SK-MEL-5 (cell line): ENCODE results near the gene PBLD. TPM values are rescaled to one million over a fixed set of nuclear protein-coding genes. Genes with fewer than 3 reads are reported as not detected.

Source experiments
- DNase-seq: peaks from one replicate; pipeline ENCODE4 v3.0.0-alpha.2; 2016; ENCODE audit warnings: low read depth, low spot score
- in situ Hi-C: cut with HindIII; loops from 2 replicates; pipeline ENCODE4 v1.10.0; 2016; ENCODE audit warnings: low sequenced_read_pairs, high pct_unique_total_duplicates, low pct_unique_long_range_greater_than_20kb
- polyA plus RNA-seq, 2 experiments: library from polyadenylated mRNA; depleted of rRNA; stranded (reverse); fragments of >200 nt; gene quantifications; 2 replicates each; pipeline ENCODE4 v1.2.3, GENCODE V29; 2015
- total RNA-seq: library from RNA; depleted of rRNA; stranded (reverse); fragments of >200 nt; shearing (Covaris generic); gene quantifications from 2 replicates; pipeline ENCODE4 v1.2.3, GENCODE V29; 2014; rRNA removed

Gene PBLD
- total RNA-seq: 1.2 and 1.6 TPM in 2 replicates
- 0.92 and 1.2 TPM in 2 replicates for polyA plus RNA-seq (2015; cell fraction: cytosol; rRNA removed)
- 1.3 and 3.9 TPM in 2 replicates for polyA plus RNA-seq (2015; cell fraction: nucleus; rRNA removed)

- peak; percentile 76 for DNase-seq
- in situ Hi-C loops: no loop called here
Observed at GRCh38 chr10:68332259-68333057, at the start of gene PBLD. Gene PBLD (minus strand): TSS chr10:68332928. CDS start chr10:68306844, 26,084 bp downstream.

- DNase-seq: no peak
- in situ Hi-C loops: no loop called here
Observed at GRCh38 chr10:68371604-68372003, 38.9 kb upstream of the PBLD start.

- no peak for DNase-seq
- in situ Hi-C loops: no loop called here
Observed at GRCh38 chr10:68367121-68367520, 34.4 kb upstream of the PBLD start.

- DNase-seq: no peak
- in situ Hi-C loops: no loop called here
Observed at GRCh38 chr10:68366600-68366999, 33.9 kb upstream of the PBLD start.

GRCh38 chr10:68365611-68366010 is 32.9 kb upstream of the PBLD start:
- DNase-seq: no peak
- in situ Hi-C loops: no loop called here

GRCh38 chr10:68364101-68364886 is 31.6 kb upstream of the PBLD start:
- in situ Hi-C loops: no loop called here
- DNase-seq: no peak

GRCh38 chr10:68362590-68362989 is 29.9 kb upstream of the PBLD start:
- in situ Hi-C loops: no loop called here
- DNase-seq: no peak

- DNase-seq: no peak
- in situ Hi-C loops: no loop called here
Observed at GRCh38 chr10:68359189-68359588, 26.5 kb upstream of the PBLD start.

GRCh38 chr10:68353537-68353936 is 20.8 kb upstream of the PBLD start:
- DNase-seq: no peak
- in situ Hi-C loops: no loop called here

GRCh38 chr10:68348265-68348741 is 15.6 kb upstream of the PBLD start:
- DNase-seq: peak; percentile 59
- in situ Hi-C loops: no loop called here

GRCh38 chr10:68346774-68347173 is 14.0 kb upstream of the PBLD start:
- in situ Hi-C loops: no loop called here
- no peak for DNase-seq

GRCh38 chr10:68345621-68346020 is 12.9 kb upstream of the PBLD start:
- in situ Hi-C loops: no loop called here
- DNase-seq: no peak

- no peak for DNase-seq
- in situ Hi-C loops: no loop called here
Observed at GRCh38 chr10:68342909-68343516, 10.3 kb upstream of the PBLD start.

- DNase-seq: no peak
- in situ Hi-C loops: no loop called here
Observed at GRCh38 chr10:68340358-68341080, 7.8 kb upstream of the PBLD start.

GRCh38 chr10:68336754-68337351 is 4.1 kb upstream of the PBLD start:
- no peak for DNase-seq

GRCh38 chr10:68334672-68335467 is 2.1 kb upstream of the PBLD start:
- in situ Hi-C loops: no loop called here
- no peak for DNase-seq

More at GRCh38 chr10:68336754-68337351, 4.1 kb upstream of the PBLD start:
- in situ Hi-C loops: no loop called here
